GM18858 (cell line): Measurements from ENCODE around the gene SGSM2.

Experiments
- ATAC-seq: cut with Tn5 transposase; IDR thresholded peaks from one replicate; pipeline ENCODE4 v1.9.1; 2021; ENCODE audit not compliant: unreplicated experiment

SGSM2 gene

GRCh38 chr17:2416010-2416734 lies 78.9 kb downstream of the SGSM2 start:
- ATAC-seq: no peak

GRCh38 chr17:2418572-2418971 lies 81.3 kb downstream of the SGSM2 start:
- ATAC-seq: no peak

GRCh38 chr17:2419486-2419885 lies 82.2 kb downstream of the SGSM2 start:
- no peak for ATAC-seq

- no peak for ATAC-seq
Observed at GRCh38 chr17:2420176-2420575, 82.9 kb downstream of the SGSM2 start.

GRCh38 chr17:2421315-2422147 lies 84.2 kb downstream of the SGSM2 start:
- no peak for ATAC-seq

- no peak for ATAC-seq
Observed at GRCh38 chr17:2423271-2423670, 86.0 kb downstream of the SGSM2 start.

GRCh38 chr17:2427215-2427614 lies 89.9 kb downstream of the SGSM2 start:
- no peak for ATAC-seq

GRCh38 chr17:2427910-2428309 lies 90.6 kb downstream of the SGSM2 start:
- no peak for ATAC-seq
